GM18517 (cell line): ENCODE data around the gene TMEM154.
"Not testable (repeated sequence)": the region's sequence is repeated elsewhere in the genome, so short reads cannot be mapped to it uniquely, and the experiment has no call there.

Experiments
- ATAC-seq: cut with Tn5 transposase; IDR thresholded peaks from one replicate; pipeline ENCODE4 v1.9.1; 2021; ENCODE audit warnings: mild to moderate bottlenecking, moderate library complexity; ENCODE audit not compliant: unreplicated experiment

Gene TMEM154

DNA sequence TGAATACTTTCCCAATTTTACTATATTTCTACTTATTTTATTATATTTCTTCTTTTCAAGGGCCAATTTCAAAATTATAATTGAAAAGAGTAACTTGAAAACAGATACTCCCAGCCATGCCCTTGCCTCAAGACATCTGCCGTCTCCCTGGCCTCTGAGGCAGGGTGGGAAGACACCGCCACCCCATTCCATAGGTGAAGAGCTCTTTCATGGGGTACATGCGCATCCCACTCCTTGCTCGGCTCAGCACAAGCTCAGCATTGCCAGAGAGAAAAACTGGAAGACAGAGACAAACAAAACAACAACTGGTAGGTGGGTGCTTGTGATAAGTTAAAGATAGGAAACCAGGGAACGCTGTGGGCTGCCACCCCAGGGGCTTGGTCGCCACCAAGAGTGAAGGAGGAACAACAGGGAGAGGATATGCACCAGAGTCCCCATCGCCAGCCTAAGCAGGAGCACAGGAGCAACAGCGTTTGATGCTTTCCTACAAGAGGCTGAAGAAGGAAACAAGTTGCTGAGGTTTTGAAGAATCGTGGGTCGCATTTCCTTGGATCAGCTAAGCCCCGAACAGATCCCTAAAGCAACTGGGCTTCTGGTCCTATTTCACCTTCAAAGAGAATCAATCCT lies 11.3 kb downstream of the TMEM154 start:
- ATAC-seq: no peak

- no peak for ATAC-seq
Observed at GRCh38 chr4:152667781-152668180, 12.0 kb downstream of the TMEM154 start.

DNA sequence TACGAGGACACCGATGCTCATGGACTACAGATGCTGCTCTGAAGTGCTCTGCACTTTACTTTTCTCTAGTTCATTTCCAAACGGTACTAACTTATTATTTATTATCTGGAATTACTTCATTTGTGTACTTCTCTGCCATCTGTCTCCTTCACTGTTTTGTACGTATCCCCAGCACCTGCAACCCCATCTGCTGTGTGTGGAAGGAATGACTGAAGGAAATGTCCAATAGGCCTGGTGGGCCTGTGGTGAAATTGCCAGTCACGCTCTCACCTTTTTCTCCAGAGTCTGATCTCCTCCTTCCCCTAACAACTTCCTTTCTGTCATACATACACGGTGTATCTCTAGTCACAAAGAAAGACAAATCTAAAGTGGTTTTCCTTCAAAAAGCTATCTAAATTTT lies 12.9 kb downstream of the TMEM154 start:
- no peak for ATAC-seq

DNA sequence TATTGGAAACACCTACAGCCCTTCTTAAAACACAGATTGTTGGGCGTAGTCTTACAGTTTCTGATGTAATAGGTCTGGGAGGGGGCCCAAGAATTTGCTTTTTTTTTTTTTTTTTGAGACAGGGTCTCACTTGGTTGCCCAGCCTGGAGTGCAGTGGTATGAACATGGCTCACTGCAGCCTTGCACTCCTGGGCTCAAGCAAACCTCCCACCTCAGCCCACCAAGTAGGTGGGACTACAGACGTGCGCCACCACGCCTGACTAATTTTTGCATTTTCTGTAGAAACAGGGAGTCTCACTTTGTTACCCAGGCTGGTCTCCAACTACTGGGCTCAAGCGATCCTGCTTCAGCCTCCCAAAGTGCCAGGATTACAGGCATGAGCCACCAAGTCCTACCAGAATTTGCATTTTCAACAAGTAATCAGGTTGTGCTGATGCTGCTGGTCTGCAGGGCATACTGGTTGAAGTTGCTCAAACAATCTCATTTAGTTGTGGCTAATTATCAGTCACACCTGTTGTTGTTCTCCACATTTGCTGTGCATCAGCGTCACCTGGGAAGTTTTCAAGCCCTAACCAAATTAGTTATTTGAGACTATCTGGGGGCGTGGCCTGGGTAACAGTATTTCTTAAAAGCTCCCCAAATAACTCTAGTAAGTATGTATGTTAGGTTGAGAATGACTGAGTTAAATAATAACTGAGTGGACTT lies 14.0 kb downstream of the TMEM154 start:
- ATAC-seq: peak; percentile 37

DNA sequence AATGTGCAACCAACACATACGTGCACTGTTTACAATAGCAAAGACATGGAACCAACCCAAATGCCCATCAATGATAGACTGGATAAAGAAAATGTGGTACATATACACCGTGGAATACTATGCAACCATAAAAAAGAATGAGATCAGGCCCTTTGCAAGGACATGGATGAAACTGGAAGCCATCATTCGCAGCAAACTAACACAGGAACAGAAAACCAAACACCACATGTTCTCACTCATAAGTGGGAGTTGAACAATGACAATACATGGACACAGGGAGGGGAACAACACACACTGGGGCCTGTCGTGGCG lies 15.8 kb downstream of the TMEM154 start:
- ATAC-seq: not testable (repeated sequence)

DNA sequence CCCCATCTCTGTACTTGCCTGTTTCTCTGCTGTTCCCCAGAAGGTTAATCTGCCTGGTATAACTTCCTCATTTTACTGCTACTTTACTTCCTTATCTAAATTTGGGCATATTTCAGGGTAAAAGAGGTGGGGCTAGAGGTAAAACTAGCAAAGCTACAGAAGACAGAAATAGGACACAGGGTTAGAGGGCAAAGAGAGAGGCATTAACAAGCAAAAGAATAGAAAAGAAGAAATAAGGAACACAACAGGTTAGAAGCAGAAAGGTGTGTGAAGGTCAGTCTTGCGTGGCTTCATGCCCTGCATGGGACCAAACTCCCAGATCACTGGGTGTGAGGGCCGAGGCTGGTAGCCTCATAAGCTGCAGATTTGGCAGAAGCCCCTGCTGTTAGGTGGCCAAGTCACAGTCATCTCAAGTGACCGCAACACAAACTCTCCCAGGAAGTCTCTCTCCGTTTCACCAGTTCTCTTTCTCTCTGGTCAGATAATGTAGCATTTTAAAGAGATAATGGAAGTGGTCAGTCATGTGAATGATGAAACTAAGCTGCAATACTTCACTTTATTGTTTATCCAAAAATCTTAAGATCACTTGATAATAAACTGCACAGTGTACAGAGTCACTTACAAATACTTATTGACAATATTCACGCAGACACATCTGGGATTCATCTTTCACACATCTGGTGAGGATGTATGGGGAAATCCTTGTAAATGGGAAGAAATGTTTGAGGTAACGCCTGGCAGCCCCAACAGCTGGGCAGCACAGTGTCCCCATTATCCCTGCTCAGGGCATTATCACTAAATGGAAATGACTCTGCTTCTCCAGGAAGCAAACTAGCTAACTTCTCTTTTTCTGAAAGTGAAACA lies 16.4 kb downstream of the TMEM154 start:
- ATAC-seq: peak; percentile 50

- no peak for ATAC-seq
Observed at GRCh38 chr4:152661649-152662048, 18.1 kb downstream of the TMEM154 start.

- ATAC-seq: no peak
Observed at GRCh38 chr4:152660526-152660925, 19.3 kb downstream of the TMEM154 start.

DNA sequence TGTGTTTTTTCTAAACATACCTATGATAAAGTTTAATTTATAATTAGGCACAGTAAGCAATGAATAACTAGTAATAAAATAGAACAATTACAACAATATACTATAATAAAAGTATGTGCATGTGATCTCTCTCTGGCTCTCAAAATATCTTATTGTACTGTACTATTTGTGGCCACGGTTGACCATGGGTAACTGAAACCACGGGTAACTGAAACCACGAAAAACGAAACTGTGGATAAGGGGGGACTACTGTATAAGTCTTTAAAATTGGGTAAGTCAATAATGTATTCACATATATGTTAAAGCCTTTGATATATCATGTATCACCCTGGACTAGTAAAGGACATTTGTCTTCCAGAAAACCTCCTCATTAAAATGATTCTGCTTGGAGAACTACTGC lies 20.0 kb downstream of the TMEM154 start:
- no peak for ATAC-seq

GRCh38 chr4:152657657-152658056 lies 22.1 kb downstream of the TMEM154 start:
- no peak for ATAC-seq

- ATAC-seq: no peak
Observed at GRCh38 chr4:152655272-152656129, 24.3 kb downstream of the TMEM154 start.

GRCh38 chr4:152652102-152652501 lies 27.7 kb downstream of the TMEM154 start:
- ATAC-seq: no peak

- ATAC-seq: no peak
Observed at GRCh38 chr4:152651473-152652060, 28.2 kb downstream of the TMEM154 start.

DNA sequence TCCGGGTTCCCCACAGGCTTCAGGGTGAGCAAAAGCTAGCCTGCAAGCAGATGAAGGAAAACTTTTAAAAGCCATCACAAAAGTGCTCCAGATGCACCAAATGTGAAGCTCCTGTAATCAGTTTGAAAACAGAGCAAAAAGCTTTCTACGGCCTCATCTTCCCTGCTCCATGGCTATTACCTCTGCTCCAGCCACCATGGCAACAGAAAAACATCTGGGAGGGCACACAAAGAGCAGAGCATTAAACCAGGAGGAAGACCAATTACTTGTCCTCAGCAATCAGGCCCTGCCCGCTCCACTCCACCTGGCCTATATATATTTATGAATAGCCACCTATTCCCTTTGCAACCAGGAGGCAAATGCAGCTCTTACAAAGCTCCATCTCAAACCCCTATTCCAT lies 33.6 kb downstream of the TMEM154 start:
- ATAC-seq: no peak

GRCh38 chr4:152644130-152644529 lies 35.7 kb downstream of the TMEM154 start:
- no peak for ATAC-seq

DNA sequence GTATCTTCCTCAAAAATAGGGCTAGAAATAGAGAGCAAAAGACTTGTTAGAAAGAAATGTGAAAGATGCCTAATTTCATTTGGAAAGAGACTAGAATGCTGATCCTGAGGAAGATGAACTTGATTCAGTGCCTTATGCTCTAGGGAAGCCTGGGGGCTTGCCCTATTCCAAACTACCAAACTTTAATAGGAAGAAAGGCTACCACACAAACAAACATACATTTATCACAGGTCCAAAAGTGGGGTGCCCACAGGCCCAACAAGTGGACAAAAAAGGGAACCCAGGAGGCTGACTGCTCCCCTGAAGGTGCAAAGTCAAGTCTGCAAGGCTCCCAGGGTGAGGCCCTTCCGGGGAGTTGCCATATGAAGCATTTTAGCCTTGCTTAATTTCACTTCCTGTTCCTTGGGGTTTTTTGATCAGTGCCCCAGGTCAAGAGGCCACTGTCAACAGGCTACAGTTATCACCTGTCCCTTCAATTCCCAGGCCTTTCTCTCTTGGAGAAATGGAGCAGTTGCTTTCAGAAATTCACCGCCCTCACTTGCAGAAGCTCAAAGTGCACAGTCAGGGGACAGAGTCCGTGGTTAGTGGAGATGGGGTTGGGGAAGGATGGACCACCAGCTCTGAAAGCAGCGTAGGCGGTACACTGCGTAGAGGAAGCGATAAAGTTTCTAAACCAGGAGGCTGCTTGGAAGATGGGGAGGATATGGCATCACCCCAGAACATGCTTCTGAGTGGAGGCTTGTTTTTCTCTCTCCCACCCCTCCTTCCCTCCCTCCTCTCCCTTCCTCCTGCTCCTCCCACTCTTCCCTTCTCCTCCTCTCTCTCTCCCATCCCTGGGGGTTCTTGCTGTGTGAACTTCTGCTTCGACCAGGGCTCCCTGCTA lies 36.4 kb downstream of the TMEM154 start:
- ATAC-seq: peak; percentile 96

DNA sequence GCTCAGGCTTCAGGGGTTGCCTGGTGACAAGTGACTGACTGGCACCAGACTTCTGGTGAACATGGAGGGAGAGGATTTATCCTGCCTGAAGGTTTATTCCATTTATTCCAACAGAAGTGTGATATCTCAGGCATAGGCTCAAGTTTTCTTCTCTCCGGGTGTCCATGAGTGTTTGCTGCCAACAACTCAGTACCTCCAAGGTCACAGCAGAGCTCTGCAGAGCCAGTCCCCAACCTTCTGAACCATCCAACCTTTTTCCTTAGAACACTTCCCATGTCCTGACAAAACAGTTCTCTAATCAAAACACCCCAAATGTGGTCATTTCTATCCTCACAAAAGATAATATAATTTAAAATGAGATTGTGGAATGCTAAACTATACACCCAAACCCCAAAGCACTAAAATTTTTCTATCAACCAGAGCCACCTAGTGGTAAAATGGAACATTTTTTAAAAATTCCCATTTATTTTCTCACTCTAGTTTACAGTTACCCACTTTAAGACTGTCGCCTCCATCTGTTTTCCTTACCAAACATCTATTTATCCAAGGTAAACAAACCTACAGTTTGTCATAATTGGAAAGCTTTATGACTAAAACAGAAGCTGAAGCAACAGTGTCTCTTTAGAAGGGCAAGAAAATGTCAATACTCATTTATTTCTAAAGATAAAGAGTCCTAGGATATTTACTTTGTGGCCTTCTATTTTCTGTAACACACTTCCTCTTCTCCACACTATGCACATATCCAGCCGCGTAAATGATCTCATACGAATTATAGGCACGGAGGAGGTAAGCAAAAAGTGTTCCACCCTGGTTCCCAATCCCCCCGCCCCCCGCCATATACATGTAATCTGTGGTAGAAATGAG lies 39.5 kb downstream of the TMEM154 start:
- ATAC-seq: no peak

DNA sequence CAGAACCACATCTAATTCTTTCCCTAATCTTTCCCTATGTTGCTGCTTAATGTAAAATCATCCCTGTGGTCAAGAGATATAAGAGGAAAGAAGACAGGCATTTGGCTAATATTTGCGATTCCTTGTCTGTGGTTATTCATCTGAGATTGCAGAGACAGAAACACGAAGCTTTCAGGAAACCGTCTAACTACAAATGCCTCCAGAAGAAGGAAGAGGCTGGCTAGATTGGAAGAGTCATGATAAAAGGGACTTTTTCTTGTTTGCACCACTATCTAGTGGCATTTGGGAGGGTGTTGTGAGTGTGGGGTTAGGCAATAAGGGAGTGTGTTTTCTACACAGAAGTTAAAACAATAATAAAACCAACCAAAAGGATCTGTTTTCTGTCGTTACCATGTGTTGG lies 43.9 kb downstream of the TMEM154 start:
- ATAC-seq: no peak
